Measurements from ENCODE around the gene ZBTB20. TPM values are rescaled to one million over a fixed set of nuclear protein-coding genes. Genes with fewer than 3 reads are reported as not detected.

The ZBTB20 gene
- total and polyA plus RNA-seq, 12 donors, result 0.57 to 105 (median 86.8) TPM

DNA sequence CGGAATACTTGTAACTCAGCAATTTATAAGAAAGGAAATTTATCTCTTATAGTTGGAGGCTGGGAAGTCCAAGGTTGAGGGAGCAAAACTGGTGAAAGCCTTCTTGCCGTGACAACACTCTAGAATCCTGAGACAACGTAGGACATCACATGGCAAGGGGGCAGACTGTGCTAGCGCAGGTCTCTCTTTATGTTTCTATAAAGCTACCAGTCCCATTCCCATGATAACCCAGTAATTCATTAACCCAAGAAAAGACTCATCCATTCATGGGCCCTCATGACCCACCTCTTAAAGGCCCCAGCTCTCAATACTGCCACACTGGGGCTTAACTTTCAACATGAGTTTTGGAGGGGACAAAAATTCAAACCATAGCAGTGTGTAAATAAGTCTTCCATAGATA lies 260.2 kb downstream of the ZBTB20 start:
- intact Hi-C loops (cut with DNase I), result no loop called here
- DNase-seq (no peak), ATAC-seq (no peak)
- Histone ChIP-seq H3K4me3 (no peak overlapping the region), H3K27me3 (no peaks in the 10 kb centered on the region), H3K36me3 (no peaks in the 10 kb centered on the region), H3K4me1 (peaks cover 0 to 5% (median 0%) of the 10 kb centered on the region in 9 donors), H3K27ac (no peak overlapping the region), H3K9me3 (no peaks in the 10 kb centered on the region)
- WGBS, 2 donors, result 96 to 97% methylated on average over 4 of the region's 4 CpGs
- TF ChIP-seq, protein P1, sequence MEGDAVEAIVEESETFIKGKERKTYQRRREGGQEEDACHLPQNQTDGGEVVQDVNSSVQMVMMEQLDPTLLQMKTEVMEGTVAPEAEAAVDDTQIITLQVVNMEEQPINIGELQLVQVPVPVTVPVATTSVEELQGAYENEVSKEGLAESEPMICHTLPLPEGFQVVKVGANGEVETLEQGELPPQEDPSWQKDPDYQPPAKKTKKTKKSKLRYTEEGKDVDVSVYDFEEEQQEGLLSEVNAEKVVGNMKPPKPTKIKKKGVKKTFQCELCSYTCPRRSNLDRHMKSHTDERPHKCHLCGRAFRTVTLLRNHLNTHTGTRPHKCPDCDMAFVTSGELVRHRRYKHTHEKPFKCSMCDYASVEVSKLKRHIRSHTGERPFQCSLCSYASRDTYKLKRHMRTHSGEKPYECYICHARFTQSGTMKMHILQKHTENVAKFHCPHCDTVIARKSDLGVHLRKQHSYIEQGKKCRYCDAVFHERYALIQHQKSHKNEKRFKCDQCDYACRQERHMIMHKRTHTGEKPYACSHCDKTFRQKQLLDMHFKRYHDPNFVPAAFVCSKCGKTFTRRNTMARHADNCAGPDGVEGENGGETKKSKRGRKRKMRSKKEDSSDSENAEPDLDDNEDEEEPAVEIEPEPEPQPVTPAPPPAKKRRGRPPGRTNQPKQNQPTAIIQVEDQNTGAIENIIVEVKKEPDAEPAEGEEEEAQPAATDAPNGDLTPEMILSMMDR (IDR thresholded peaks at IDR 0.05), result no peak

- 96% methylated on average over 8 of the region's 8 CpGs for WGBS, 2 donors
- TF ChIP-seq, protein P1 (IDR thresholded peaks at IDR 0.05), result no peak
- ATAC-seq (no peak), DNase-seq (no peak)
- Histone ChIP-seq H3K27ac (no peak overlapping the region), H3K4me3 (no peak overlapping the region), H3K4me1 (peaks cover 0 to 26% (median 10%) of the 10 kb centered on the region in 9 donors), H3K36me3 (no peaks in the 10 kb centered on the region), H3K27me3 (no peaks in the 10 kb centered on the region), H3K9me3 (no peaks in the 10 kb centered on the region)
- intact Hi-C loops (cut with DNase I), result no loop called here
Observed at GRCh38 chr3:114884213-114884923, 262.7 kb downstream of the ZBTB20 start.

GRCh38 chr3:114880078-114880477 lies 267.0 kb downstream of the ZBTB20 start:
- no peak for DNase-seq
- Histone ChIP-seq H3K27ac (peak overlapping the region in 2 of 10 donors; percentile 45 to 58), H3K4me1 (peaks cover 0 to 35% (median 18%) of the 10 kb centered on the region in 9 donors), H3K4me3 (no peak overlapping the region), H3K9me3 (no peaks in the 10 kb centered on the region), H3K27me3 (no peaks in the 10 kb centered on the region), H3K36me3 (no peaks in the 10 kb centered on the region)
- intact Hi-C loops (cut with DNase I), result no loop called here
- peak in 6 of 8 donors; percentile 13 to 65 (median 52) for ATAC-seq
- WGBS, 2 donors, result 44 to 55% methylated on average over 4 of the region's 4 CpGs
- TF ChIP-seq, protein P1 (IDR thresholded peaks at IDR 0.05), result no peak

DNA sequence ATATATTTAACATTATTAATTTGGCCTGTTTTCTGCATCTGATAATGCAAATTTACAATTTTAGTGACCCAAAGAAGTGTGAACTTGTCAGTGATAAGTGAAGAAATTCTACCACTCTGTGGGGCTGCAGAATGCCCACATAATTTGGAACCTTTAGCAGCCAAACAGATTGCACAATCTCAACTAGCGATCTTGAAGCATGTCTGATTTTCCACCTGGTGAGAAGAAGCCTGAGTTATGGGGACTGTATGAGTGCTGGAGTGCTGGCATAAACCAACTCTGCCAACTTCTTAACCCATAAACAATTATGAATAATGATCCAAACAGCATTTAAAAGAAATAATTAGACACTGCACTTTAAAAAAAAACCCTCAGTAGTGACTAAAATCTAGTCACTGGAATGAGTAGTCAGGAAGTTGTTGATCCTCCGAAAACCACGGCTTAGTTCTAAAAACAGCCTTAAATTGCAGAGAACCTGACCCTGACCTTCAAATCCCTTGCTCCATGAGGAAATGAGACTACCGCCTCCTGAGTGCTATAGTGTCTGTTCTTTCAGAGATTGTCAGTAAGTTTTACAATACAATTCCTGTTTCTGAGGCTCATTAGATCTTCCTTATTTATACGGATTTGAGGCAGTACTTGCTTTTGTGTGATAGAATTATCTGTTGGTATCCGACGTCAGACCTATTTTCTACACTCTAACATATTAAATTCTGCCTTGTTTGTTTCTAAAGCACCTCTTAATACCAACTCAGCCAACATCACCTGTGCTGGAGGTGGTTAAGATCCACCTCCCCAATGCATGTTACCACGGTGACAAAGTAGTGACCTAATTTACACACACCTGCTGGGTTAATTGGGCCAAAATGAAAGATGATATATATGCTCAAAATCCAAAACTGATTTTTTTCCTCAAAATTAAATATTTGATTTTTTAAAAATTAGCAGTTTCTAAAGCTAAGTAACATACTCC lies 267.7 kb downstream of the ZBTB20 start:
- Histone ChIP-seq H3K4me1 (peaks cover 0 to 41% (median 25%) of the 10 kb centered on the region in 9 donors), H3K36me3 (no peaks in the 10 kb centered on the region), H3K27ac (peak overlapping the region in 4 of 10 donors; percentile 1 to 58 (median 24)), H3K27me3 (no peaks in the 10 kb centered on the region), H3K9me3 (no peaks in the 10 kb centered on the region), H3K4me3 (no peak overlapping the region)
- DNase-seq (peak in 1 of 2 donors; percentile 13), ATAC-seq (peak in 7 of 8 donors; percentile 39 to 81 (median 68))
- TF ChIP-seq, protein P1 (IDR thresholded peaks at IDR 0.05), result no peak
- 38 to 48% methylated on average over 8 of the region's 8 CpGs for WGBS, 2 donors
- intact Hi-C loops (cut with DNase I), result no loop called here

Measured in heart right ventricle (tissue), 16 donors.